ENCODE measurements around the gene FAM163B.

FAM163B gene

GRCh38 chr9:133615606-133616188 is 6.5 kb upstream of the FAM163B start:
- DNase-seq, result no peak

- DNase-seq, result no peak
Measured at GRCh38 chr9:133615186-133615585, 6.0 kb upstream of the FAM163B start.

- no peak for DNase-seq
Measured at GRCh38 chr9:133614678-133615077, 5.5 kb upstream of the FAM163B start.

DNA sequence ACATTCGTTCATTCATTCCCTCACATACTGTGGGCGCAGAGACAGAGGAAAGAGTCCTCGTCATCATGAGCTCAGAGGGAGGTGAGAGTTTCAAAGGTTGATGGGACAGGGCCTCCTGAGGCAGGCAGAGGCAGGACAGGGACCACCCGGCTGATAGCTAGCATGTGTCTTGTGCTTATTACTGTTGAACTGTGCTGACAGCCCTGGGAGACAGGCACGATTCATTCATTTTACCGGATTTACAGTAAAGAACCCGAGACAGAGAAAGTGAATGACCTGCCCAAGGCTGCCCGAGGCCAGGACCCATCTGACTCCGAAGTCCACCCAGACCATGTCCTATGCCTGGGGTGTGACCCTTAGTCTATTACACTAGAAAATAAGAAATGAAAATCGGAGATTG is 4.9 kb upstream of the FAM163B start:
- no peak for DNase-seq

- DNase-seq, result no peak
Measured at GRCh38 chr9:133613432-133613831, 4.2 kb upstream of the FAM163B start.

DNA sequence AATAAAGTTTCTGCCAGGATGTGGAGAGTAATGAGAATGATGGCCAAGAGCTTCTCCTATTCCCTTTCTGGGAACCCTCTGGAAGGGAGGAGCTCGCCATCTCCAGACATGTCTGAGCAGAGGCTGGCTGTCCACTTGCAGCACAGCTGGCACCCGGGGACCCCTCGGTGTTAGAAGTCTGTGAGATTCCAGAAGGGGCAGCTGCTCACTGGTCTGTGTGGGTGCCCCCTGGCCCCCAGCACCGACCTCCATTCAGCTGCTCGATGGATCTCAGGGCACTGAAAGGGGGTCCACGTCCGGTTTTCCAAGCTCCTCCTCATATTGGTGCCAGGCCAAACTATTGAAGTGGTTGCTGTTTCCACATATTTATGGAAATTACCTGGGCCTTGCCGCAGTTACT is 3.6 kb upstream of the FAM163B start:
- DNase-seq, result no peak

- no peak for DNase-seq
Measured at GRCh38 chr9:133612051-133612450, 2.9 kb upstream of the FAM163B start.

- no peak for DNase-seq
Measured at GRCh38 chr9:133610845-133611244, 1.7 kb upstream of the FAM163B start.

DNA sequence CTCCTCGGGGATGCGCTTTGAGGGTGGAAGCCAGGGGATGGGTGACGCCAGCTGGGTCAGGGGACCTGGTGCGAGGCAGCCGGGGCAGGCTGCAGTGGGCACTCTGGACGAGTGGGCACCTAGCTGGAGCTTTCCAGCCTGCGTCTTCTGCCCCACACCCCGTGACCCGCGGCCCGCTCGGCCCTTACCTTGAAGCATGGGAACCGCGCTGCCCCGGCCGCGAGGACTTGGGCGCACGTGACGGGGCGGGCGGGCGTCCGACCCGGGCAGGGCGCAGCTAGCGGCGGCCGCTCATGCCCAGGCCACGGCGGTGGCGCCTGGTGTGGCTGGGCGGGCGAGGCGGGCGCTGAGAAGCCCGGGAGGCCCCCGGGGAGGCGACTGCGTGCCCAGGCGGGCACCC is 300 bp downstream of the FAM163B start:
- DNase-seq, result no peak

- no peak for DNase-seq
Measured at GRCh38 chr9:133608382-133608781, 807 bp downstream of the FAM163B start.

DNA sequence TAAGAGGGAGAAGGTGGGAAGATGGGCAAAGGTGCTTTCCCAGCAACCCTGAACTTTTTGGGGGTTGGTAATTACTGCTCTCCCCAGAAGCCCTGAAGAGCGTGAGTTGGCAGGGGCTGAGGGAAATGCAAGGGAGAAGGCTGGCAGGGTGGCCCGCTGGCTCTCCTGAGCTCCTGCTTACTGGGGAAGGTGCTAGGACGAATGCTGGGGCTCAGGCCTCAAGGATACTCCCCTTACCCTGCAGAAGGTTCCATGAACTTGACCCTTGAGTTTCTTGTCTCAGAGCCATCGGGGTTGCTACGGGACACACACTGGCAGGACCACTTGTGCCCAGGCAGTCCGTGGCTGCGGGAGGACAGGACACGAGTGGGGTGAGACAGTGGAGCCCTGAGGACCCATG is 1.2 kb downstream of the FAM163B start:
- DNase-seq, result no peak

GRCh38 chr9:133607381-133607780 is 1.8 kb downstream of the FAM163B start:
- no peak for DNase-seq

DNA sequence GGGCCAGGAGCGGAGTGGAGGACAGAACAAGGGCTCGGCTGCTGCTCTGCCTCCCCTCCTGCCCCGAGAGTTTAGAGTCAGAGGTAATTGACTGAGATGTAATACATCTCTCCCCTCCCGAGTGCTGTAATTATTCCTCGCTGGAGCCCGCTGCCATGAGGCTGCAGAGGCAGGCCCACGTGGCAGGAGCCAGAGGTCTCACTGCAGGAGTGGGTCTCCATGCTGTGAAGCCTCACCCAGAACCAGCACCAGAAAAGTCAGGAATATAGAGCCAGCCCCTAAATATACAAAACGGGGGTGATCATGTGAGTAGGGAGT is 2.5 kb downstream of the FAM163B start:
- DNase-seq, result no peak

DNA sequence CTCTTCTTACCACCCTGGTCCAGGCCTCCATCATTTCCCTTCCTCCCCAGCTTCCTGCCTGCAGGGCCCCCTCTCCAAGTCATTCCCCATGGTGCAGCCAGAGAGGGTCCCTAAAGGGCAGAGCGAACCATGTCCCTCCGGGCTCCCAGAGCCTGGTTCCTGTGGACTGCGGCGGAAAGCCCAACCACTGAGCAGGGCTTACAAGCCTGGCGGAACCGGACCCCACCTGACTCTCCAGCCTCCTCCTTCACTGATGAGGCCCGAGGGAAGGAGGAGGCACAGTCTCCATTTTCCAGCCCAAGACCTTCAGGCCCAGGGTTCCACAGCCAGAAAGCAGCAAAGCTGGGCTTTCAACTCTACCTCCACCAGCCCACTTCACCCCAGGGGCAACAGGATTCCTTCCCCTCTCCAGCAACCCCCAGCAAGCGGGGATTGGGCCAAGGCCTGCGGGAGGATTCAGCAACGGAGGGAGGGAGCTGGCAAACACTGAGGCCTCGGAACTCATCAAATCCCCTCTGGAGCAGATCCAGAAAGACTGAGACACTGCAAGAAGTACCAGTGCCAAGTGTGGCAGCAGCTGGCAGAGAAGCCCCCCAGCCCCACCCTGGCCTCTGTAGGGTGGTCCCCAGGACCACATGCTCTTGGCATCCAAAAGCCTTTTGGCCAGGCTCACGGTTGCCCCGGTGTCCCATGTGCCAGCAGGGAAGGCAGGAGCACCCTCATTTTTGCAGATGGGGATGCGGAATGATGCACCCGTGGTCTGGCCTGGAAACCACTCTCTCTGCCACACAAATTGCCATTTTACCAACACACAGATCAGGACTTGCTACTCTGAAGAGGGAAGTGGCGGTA is 3.1 kb downstream of the FAM163B start:
- DNase-seq, result no peak

DNA sequence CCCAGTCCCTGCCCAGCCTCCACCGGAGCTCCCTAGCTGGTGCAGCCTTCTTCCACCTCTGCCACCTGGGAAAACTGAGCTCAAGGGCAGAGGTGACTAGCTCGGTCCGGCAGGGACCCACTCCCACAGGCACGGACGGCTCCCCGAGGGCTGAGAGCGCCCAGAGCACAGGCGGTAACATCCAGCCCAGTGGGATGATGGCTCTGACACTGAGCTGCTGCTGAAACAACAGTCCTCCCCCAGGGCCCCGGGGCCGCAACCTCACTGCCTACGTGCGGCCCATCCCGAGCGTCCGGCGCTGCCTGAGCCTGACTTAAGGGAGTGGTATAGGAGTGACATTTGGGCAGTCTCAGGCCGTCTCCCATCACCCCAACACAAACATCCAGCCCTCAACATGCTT is 3.7 kb downstream of the FAM163B start:
- no peak for DNase-seq

DNA sequence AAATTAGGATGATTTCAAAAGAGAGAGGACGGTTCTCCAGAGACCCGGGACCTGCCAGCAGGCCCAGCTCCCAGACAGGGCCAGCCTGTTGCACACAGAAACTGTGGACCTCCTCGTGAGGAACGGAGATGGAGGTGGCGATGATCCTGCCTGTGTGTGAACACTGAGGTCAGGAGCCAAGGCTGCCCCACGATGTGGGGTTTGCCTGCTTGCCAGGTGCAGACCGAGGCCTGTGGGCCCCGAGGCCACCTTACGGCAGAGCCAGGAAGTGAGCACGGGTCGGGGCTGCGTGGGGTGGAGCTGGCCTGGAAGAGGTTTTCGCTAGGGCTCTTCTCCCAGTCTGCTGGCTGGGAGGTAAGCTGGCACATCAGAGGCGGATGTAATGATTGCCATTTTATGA is 4.3 kb downstream of the FAM163B start:
- no peak for DNase-seq

DNA sequence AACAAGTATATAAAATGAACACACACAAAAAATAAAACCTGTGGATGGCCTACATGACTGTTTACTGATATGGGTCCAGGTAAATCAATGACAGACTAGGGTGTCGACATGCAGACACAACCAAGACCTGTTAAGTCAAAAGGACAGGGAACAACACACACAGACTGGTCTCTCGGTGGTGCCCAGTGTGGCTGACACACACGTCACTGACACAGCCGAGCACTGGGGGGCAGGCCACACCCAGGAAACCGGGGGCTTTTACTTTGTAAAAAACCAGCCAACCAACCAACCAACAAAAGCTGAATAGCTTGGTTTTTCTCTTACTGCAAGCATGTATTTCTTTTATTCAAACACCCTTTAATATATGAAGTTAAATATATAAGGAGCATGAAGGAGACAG is 5.0 kb downstream of the FAM163B start:
- DNase-seq, result peak in 1 of 5 donors; percentile 13

DNA sequence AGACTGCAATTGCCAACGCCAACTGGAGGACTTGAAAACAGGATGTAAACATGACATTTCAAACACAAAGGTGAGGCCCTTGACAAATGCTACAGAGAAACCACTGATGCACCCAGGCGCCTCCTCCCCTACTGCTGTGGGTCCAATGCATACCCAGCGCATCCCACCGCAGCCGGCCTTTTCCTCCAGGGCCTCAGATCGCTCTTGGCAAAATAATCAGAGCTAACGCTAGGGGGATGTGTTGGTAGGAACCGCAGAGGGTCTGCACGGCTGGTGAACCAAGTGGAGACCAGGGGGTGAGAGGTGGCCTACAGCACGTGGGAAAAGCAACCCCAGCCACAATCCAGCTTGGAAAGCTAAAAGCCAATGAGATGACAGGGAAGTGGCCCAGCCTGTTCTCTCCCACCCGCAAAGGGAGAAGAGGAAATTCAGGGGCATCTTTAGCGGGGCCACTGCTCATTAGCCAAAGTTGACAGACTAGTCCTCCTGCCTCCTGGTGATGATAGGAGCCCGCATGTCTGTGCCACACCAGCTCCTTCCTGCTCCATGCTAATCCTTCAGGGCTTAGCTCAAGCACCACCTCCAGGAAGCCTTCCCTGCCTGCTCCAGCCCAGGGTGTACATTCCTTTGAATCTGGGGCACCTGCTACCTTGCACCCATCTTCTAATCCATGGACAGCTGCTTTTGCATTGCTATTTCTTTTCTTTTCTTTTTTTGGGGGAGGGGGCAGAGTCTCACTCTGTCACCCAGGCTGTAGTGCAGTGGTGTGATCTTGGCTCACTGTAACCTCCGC is 5.9 kb downstream of the FAM163B start:
- DNase-seq, result no peak

GRCh38 chr9:133602277-133602676 is 6.9 kb downstream of the FAM163B start:
- no peak for DNase-seq

- no peak for DNase-seq
Measured at GRCh38 chr9:133601746-133602145, 7.4 kb downstream of the FAM163B start.

GRCh38 chr9:133600739-133601138 is 8.4 kb downstream of the FAM163B start:
- DNase-seq, result no peak

DNA sequence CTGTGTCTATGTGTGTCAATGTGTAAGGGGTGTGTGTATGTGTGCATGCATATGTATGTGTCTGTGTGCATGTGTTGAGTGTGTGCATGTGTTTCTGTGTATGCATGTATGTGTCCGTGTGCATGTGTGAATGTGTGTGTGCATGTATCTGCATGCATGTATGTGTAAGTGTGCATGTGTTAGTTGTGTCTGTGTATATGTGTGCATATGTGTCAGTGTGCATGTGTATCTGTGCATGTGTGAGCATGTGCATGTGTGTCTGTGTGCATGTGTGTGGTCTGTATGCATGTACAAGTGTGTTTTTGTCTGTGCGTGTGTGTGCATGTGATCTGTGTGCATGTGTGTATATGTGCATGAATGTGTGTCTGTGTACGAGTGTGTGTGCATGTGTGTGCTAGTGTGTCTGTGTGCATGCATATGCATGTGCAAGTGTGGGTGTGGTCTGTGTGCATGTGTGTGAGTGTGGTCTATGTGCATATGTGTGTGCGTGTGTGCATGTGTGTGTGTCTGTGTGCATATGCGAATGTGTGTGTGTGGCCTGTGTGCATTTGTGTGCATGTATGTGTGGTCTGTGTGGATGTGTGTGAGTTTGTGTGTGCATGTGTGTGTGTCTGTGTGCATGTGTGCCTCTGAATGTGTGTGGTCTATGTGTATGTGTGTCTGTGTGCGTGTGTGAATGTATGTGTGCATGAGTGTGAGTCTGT is 9.6 kb downstream of the FAM163B start:
- DNase-seq, result no peak

- DNase-seq, result no peak
Measured at GRCh38 chr9:133598978-133599377, 10.2 kb downstream of the FAM163B start.

All from T-helper 1 cell (primary cell).